ENCODE data around the gene TMEM220.

- TF ChIP-seq, protein P1, sequence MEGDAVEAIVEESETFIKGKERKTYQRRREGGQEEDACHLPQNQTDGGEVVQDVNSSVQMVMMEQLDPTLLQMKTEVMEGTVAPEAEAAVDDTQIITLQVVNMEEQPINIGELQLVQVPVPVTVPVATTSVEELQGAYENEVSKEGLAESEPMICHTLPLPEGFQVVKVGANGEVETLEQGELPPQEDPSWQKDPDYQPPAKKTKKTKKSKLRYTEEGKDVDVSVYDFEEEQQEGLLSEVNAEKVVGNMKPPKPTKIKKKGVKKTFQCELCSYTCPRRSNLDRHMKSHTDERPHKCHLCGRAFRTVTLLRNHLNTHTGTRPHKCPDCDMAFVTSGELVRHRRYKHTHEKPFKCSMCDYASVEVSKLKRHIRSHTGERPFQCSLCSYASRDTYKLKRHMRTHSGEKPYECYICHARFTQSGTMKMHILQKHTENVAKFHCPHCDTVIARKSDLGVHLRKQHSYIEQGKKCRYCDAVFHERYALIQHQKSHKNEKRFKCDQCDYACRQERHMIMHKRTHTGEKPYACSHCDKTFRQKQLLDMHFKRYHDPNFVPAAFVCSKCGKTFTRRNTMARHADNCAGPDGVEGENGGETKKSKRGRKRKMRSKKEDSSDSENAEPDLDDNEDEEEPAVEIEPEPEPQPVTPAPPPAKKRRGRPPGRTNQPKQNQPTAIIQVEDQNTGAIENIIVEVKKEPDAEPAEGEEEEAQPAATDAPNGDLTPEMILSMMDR (IDR thresholded peaks at IDR 0.05 in 2 of 3, conservative IDR thresholded peaks at IDR 0.05 in 1 of 3; ENCODE audit: borderline replicate concordance in 1 of 3, insufficient read depth in 1 of 3, low read depth in 2 of 3, low read length in 2 of 3), result no peak
- TF ChIP-seq EZH2 (IDR thresholded peaks at IDR 0.05) (no peak), POLR2A (IDR thresholded peaks at IDR 0.05; ENCODE audit: borderline replicate concordance, extremely low read depth, insufficient read depth, insufficient read length) (no peak), SIN3A (IDR thresholded peaks at IDR 0.05; ENCODE audit: low read depth) (no peak), EGR1 (IDR thresholded peaks at IDR 0.05; ENCODE audit: low read depth) (no peak), FOSL1 (IDR thresholded peaks at IDR 0.05; ENCODE audit: low read depth) (no peak), EZH2phosphoT487 (IDR thresholded peaks at IDR 0.05; ENCODE audit: borderline replicate concordance) (no peak), RAD21 (IDR thresholded peaks at IDR 0.05; ENCODE audit: low read depth) (no peak), MAX (IDR thresholded peaks at IDR 0.05) (no peak), POLR2AphosphoS5 (IDR thresholded peaks at IDR 0.05; ENCODE audit: low read depth, low read length) (no peak)
- TF ChIP-seq, protein P2, sequence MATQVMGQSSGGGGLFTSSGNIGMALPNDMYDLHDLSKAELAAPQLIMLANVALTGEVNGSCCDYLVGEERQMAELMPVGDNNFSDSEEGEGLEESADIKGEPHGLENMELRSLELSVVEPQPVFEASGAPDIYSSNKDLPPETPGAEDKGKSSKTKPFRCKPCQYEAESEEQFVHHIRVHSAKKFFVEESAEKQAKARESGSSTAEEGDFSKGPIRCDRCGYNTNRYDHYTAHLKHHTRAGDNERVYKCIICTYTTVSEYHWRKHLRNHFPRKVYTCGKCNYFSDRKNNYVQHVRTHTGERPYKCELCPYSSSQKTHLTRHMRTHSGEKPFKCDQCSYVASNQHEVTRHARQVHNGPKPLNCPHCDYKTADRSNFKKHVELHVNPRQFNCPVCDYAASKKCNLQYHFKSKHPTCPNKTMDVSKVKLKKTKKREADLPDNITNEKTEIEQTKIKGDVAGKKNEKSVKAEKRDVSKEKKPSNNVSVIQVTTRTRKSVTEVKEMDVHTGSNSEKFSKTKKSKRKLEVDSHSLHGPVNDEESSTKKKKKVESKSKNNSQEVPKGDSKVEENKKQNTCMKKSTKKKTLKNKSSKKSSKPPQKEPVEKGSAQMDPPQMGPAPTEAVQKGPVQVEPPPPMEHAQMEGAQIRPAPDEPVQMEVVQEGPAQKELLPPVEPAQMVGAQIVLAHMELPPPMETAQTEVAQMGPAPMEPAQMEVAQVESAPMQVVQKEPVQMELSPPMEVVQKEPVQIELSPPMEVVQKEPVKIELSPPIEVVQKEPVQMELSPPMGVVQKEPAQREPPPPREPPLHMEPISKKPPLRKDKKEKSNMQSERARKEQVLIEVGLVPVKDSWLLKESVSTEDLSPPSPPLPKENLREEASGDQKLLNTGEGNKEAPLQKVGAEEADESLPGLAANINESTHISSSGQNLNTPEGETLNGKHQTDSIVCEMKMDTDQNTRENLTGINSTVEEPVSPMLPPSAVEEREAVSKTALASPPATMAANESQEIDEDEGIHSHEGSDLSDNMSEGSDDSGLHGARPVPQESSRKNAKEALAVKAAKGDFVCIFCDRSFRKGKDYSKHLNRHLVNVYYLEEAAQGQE (IDR thresholded peaks at IDR 0.05; ENCODE audit: low read depth), result no peak
Measured at GRCh38 chr17:10718547-10718946, 11.3 kb downstream of the TMEM220 start.
